T follicular helper cell (primary cell): ENCODE measurements around the gene COL5A1.

Source experiments
- DNase-seq: peaks from one replicate; pipeline ENCODE4 v3.0.0-alpha.2; 2020; ENCODE audit warnings: low read depth

Gene COL5A1

GRCh38 chr9:134606951-134607731 is 34.5 kb upstream of the COL5A1 start:
- DNase-seq, result no peak

GRCh38 chr9:134607971-134608370 is 33.6 kb upstream of the COL5A1 start:
- DNase-seq, result no peak

GRCh38 chr9:134611046-134611445 is 30.6 kb upstream of the COL5A1 start:
- no peak for DNase-seq

DNA sequence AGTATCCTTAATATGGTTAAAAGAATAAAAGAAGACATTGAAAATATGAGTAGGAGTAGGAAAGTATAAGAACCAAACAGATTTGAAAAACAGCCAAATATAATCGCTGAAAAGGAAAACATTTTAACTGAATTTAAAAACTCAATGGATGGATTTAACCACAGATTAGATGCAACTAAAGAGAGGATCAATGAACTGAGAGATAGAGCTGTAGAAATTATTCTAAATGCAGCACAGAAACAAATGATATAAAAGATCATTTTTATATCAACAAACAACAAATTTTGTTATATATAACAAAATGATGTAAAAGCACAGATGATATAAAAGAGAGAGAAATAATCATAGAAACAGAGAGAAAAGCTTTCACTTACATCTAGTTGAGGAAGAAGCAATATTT is 29.3 kb upstream of the COL5A1 start:
- no peak for DNase-seq

DNA sequence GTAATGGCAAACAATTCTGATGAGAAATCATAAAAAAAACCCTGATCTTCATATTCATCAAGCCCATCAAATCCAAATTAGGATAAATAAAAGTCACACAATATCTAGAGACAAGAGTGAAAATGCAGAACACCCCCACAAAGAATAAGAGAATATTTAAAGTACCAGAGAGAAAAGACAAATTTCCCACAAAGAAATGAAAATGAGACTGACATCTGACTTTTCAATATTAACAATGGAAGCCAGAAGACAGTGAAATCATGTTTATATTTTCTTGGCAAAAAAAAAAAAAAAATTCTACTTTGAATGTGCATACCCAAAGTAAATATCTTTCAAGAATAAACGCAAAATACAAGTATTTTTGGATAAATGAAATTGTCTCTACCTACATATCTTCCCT is 28.9 kb upstream of the COL5A1 start:
- no peak for DNase-seq

DNA sequence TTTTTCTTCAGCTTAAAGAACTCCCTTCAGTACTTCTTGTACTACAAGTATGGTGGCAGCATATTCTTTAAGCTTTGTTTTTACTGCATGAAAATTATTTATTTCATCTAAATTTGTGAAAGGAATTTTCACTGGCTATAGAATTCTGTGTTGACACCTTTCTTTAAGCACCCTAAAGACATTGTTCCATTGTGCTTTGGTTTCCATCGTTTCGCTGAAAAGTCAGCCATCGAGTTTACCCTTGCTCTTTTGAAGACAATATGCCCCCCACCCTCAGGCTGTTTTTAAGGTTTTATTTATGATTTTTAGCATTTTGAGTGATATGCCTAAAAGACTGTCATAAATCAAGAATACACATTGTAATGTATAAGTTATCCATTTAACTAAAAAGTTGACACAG is 27.3 kb upstream of the COL5A1 start:
- no peak for DNase-seq

- no peak for DNase-seq
Observed at GRCh38 chr9:134616341-134616740, 25.3 kb upstream of the COL5A1 start.

GRCh38 chr9:134617246-134617645 is 24.4 kb upstream of the COL5A1 start:
- no peak for DNase-seq

GRCh38 chr9:134617836-134618162 is 23.8 kb upstream of the COL5A1 start:
- no peak for DNase-seq

DNA sequence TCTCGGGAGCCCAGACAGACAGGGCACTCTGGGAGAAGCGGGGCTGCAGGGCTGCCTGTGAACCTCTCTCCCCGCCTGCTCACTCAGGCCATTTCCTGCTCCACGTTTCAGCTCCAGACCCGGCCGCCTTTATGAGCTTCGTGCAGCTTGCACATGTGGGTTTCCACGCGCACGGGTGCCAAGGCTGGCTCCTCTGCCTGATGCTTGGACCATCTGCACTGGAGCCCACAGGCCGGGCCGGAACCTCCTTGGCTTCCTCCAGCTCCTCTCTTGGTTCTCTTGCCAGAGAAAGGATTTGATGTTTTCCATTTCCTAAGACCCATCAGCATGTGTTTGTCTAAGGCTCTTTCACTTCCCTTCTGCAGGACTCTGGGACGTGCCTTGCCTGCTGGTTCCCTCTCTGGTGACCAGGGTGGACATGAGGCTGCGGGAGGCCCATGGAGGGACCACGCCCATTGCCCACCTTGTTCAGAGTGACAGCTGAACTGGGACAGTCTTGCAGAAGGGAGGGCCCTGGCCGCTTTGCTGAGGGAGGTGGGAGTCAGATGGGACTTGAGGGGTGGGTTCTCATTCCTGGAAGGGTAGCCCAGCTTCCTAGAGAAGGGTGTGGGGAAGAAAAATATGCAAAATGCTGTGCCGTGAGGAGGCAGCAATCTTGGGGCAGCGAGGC is 23.3 kb upstream of the COL5A1 start:
- no peak for DNase-seq

DNA sequence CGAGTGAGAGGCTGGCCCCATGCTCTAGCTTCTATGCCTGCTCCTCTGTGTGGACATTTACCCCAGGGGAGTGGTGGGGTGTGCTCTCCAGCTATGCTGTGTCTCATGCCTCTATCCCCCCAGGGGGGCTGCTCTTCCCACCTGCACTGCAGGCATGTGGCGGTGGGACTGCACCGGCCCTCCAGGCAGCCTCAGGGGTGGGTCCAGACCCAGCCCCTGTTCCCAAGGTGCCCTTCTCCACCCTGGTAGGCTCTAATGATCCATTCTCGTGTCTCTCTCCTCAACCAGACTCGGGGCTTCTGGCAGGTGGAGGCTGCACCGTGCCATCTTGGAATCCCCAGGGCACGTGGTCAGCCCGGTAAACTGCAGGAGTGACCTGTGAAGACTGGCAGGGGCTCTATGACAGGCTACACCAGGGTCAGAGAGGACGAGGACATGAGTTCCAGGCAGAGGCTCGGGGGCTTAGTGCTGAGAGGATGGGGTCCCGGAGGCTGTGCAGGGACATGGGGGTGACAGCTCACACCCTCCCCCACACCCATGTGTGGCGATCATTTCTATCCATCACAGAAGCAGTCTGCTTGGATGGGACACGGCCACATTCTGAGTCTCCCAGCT is 22.7 kb upstream of the COL5A1 start:
- DNase-seq, result no peak

GRCh38 chr9:134619448-134619982 is 22.1 kb upstream of the COL5A1 start:
- DNase-seq, result no peak

- no peak for DNase-seq
Observed at GRCh38 chr9:134619983-134620661, 21.5 kb upstream of the COL5A1 start.

- DNase-seq, result no peak
Observed at GRCh38 chr9:134620751-134621557, 20.6 kb upstream of the COL5A1 start.

- no peak for DNase-seq
Observed at GRCh38 chr9:134621558-134622110, 20.0 kb upstream of the COL5A1 start.

DNA sequence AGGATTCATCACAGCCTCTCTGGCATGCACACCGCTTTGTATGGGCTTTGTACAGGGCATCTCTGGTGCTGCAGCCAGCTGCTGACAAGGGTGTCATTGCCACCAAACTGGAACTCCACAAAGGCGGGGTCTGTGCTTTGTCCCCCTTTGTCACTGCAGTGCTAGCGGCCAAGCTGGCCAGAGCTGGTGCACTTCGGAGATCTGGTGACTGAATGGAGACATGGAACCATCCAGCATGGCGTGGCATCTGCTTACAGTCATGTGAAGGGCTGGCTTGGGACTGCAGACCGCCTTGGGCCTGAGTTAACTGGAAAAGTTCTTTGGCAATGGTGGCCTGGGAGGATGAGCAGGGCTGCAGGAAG is 18.7 kb upstream of the COL5A1 start:
- no peak for DNase-seq

- DNase-seq, result no peak
Observed at GRCh38 chr9:134623258-134624066, 18.1 kb upstream of the COL5A1 start.

DNA sequence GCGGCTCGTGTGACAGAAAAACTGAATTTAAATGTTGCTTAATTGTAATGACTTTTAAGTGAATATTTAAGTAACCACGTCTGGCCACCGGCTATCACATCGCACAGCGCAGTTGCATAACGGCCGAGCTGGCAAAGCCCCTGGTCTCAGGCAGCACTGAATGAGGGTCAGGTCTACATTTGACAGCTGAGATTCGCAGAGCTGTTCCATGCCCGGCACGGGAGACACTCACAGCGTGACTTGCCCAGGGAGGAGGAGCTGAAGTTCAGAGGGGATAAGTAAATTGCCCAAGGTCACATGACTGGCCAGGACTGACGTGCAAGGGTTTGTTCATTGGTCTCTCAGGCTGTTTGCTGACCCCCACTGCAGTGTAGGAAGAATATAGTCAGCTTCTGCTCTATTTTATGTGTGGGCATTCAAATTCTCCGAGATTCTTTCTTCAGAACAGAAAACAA is 17.4 kb upstream of the COL5A1 start:
- no peak for DNase-seq

GRCh38 chr9:134624621-134625181 is 16.9 kb upstream of the COL5A1 start:
- DNase-seq, result no peak
